GM19468 (cell line): ENCODE data around the gene PTCHD4.

Source experiments
- ATAC-seq: cut with Tn5 transposase; IDR thresholded peaks from one replicate; pipeline ENCODE4 v1.9.1; 2021; ENCODE audit warnings: mild to moderate bottlenecking, moderate library complexity, moderate number of reproducible peaks; ENCODE audit not compliant: unreplicated experiment; ENCODE audit errors: extremely low read depth

The PTCHD4 gene

GRCh38 chr6:48100588-48100895, 10.5 kb downstream of the PTCHD4 start:
- ATAC-seq = no peak

- no peak for ATAC-seq
Observed at GRCh38 chr6:48099713-48100587, 11.0 kb downstream of the PTCHD4 start.

- no peak for ATAC-seq
Observed at GRCh38 chr6:48098923-48099322, 12.1 kb downstream of the PTCHD4 start.

- no peak for ATAC-seq
Observed at GRCh38 chr6:48092550-48093217, 18.3 kb downstream of the PTCHD4 start.

GRCh38 chr6:48090546-48090945, 20.5 kb downstream of the PTCHD4 start:
- no peak for ATAC-seq

GRCh38 chr6:48087448-48087847, 23.5 kb downstream of the PTCHD4 start:
- ATAC-seq = no peak

- ATAC-seq = no peak
Observed at GRCh38 chr6:48086187-48086586, 24.8 kb downstream of the PTCHD4 start.

GRCh38 chr6:48085131-48085741, 25.8 kb downstream of the PTCHD4 start:
- no peak for ATAC-seq

GRCh38 chr6:48084201-48084600, 26.8 kb downstream of the PTCHD4 start:
- ATAC-seq = no peak

- no peak for ATAC-seq
Observed at GRCh38 chr6:48080227-48081009, 30.6 kb downstream of the PTCHD4 start.

GRCh38 chr6:48078120-48078519, 32.9 kb downstream of the PTCHD4 start:
- ATAC-seq = no peak

- ATAC-seq = no peak
Observed at GRCh38 chr6:48075181-48075580, 35.8 kb downstream of the PTCHD4 start.

GRCh38 chr6:48073976-48074767, 36.8 kb downstream of the PTCHD4 start:
- ATAC-seq = no peak

- no peak for ATAC-seq
Observed at GRCh38 chr6:48071833-48072232, 39.2 kb downstream of the PTCHD4 start.

- no peak for ATAC-seq
Observed at GRCh38 chr6:48069280-48069679, 41.7 kb downstream of the PTCHD4 start.

- ATAC-seq = no peak
Observed at GRCh38 chr6:48068278-48069251, 42.4 kb downstream of the PTCHD4 start.

- ATAC-seq = no peak
Observed at GRCh38 chr6:48067886-48068277, 43.1 kb downstream of the PTCHD4 start.

GRCh38 chr6:48067148-48067712, 43.8 kb downstream of the PTCHD4 start:
- no peak for ATAC-seq
